ENCODE measurements around the gene GALNS. TPM values are rescaled to one million over a fixed set of nuclear protein-coding genes. Genes with fewer than 3 reads are reported as not detected.
A peak's percentile ranks its signal among the peaks of the same experiment; 100 is the strongest.

GALNS gene
- total and polyA plus RNA-seq, 2 of the 13 experiments (the other 11 are each of a cell fraction or from before 2014, with no cell fraction given) = 9.2 to 9.8 TPM

GRCh38 chr16:88856828-88857727, at the start of gene GALNS, which contains the start of gene TRAPPC2L (continued):
- no peak; the same call in 1 of the 2 replicates for TF ChIP-seq MLXIP (CRISPR knock-in tag; IDR thresholded peaks at IDR 0.05; ENCODE audit: borderline replicate concordance)
- no peak for TF ChIP-seq ZNF441 (CRISPR knock-in tag; IDR thresholded peaks at IDR 0.05; ENCODE audit: borderline replicate concordance)
- peak; percentile 39 for TF ChIP-seq IKZF4 (CRISPR knock-in tag; IDR thresholded peaks at IDR 0.05; ENCODE audit: borderline replicate concordance, low read depth, not compliant biosample characterization)
- TF ChIP-seq MAZ (IDR thresholded peaks at IDR 0.05; ENCODE audit: borderline replicate concordance, low read depth, low read length) = peak; percentile 82
- TF ChIP-seq MAZ (CRISPR knock-in tag; IDR thresholded peaks at IDR 0.05; ENCODE audit: low read depth) = peak; percentile 44
- TF ChIP-seq HMGXB4 (CRISPR knock-in tag; IDR thresholded peaks at IDR 0.05; ENCODE audit: borderline replicate concordance in 1 of 2, low read depth in 1 of 2) = peak; percentile 78 to 80
- peak; percentile 100 for TF ChIP-seq SP4 (CRISPR knock-in tag; IDR thresholded peaks at IDR 0.05)
- TF ChIP-seq ASH2L (IDR thresholded peaks at IDR 0.05; ENCODE audit: insufficient read length, low read depth, low read length) = peak; percentile 43
- TF ChIP-seq ZNF660 (CRISPR knock-in tag; IDR thresholded peaks at IDR 0.05; ENCODE audit: borderline replicate concordance, low read depth) = no peak
- TF ChIP-seq RFXAP (CRISPR knock-in tag; IDR thresholded peaks at IDR 0.05; ENCODE audit: borderline replicate concordance) = peak; percentile 84; the same call in 1 of the 2 replicates
- TF ChIP-seq ESRRA (CRISPR knock-in tag; IDR thresholded peaks at IDR 0.05; ENCODE audit: low read depth) = peak; percentile 67; the same call in 1 of the 2 replicates
- TF ChIP-seq MTF1 (CRISPR knock-in tag; IDR thresholded peaks at IDR 0.05) = no peak
- TF ChIP-seq ZNF235 (CRISPR knock-in tag; IDR thresholded peaks at IDR 0.05; ENCODE audit: borderline replicate concordance) = peak; percentile 79; the same call in 1 of the 2 replicates
- no peak for TF ChIP-seq KDM1A (CRISPR knock-in tag; IDR thresholded peaks at IDR 0.05)
- TF ChIP-seq ZBED4 (CRISPR knock-in tag; IDR thresholded peaks at IDR 0.05; ENCODE audit: borderline replicate concordance) = no peak
- peak; percentile 93 for TF ChIP-seq POLR2AphosphoS5 (IDR thresholded peaks at IDR 0.05; ENCODE audit: low read depth, low read length)
- TF ChIP-seq FOXM1 (CRISPR knock-in tag; IDR thresholded peaks at IDR 0.05) = no peak
- TF ChIP-seq SNRNP70 (IDR thresholded peaks at IDR 0.05; ENCODE audit: low read depth, low read length) = no peak
- no peak for TF ChIP-seq ZFP36 (IDR thresholded peaks at IDR 0.05; ENCODE audit: borderline replicate concordance, low read depth, low read length, partially characterized antibody)
- no peak for TF ChIP-seq ZNF124 (CRISPR knock-in tag; IDR thresholded peaks at IDR 0.05)
